ENCODE results near the gene NUP42.

DNA sequence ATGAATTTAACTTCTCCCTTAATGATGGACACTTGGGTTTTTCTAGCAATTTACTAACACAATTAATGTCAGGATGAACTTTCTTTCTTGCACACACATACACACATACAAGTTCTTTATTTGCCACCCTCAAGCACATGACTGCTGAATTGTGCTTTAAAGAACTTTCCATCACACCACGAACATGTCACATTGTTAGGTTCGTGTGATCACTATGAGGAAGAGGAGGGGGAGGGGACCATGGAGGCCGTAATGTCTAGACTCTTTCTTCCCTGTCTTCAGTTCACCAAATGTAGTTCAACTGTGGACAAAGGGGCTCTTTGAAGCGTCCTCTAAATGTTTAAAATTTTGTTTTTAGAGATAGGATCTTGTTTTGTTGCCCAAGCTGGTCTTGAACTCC lies 31.0 kb downstream of the NUP42 start:
- TF ChIP-seq, protein P1, sequence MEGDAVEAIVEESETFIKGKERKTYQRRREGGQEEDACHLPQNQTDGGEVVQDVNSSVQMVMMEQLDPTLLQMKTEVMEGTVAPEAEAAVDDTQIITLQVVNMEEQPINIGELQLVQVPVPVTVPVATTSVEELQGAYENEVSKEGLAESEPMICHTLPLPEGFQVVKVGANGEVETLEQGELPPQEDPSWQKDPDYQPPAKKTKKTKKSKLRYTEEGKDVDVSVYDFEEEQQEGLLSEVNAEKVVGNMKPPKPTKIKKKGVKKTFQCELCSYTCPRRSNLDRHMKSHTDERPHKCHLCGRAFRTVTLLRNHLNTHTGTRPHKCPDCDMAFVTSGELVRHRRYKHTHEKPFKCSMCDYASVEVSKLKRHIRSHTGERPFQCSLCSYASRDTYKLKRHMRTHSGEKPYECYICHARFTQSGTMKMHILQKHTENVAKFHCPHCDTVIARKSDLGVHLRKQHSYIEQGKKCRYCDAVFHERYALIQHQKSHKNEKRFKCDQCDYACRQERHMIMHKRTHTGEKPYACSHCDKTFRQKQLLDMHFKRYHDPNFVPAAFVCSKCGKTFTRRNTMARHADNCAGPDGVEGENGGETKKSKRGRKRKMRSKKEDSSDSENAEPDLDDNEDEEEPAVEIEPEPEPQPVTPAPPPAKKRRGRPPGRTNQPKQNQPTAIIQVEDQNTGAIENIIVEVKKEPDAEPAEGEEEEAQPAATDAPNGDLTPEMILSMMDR (IDR thresholded peaks at IDR 0.05; ENCODE audit: insufficient read depth, low read length) = no peak
- TF ChIP-seq SPI1 (IDR thresholded peaks at IDR 0.05; ENCODE audit: borderline replicate concordance, low read depth) = no peak
- TF ChIP-seq, protein P2, sequence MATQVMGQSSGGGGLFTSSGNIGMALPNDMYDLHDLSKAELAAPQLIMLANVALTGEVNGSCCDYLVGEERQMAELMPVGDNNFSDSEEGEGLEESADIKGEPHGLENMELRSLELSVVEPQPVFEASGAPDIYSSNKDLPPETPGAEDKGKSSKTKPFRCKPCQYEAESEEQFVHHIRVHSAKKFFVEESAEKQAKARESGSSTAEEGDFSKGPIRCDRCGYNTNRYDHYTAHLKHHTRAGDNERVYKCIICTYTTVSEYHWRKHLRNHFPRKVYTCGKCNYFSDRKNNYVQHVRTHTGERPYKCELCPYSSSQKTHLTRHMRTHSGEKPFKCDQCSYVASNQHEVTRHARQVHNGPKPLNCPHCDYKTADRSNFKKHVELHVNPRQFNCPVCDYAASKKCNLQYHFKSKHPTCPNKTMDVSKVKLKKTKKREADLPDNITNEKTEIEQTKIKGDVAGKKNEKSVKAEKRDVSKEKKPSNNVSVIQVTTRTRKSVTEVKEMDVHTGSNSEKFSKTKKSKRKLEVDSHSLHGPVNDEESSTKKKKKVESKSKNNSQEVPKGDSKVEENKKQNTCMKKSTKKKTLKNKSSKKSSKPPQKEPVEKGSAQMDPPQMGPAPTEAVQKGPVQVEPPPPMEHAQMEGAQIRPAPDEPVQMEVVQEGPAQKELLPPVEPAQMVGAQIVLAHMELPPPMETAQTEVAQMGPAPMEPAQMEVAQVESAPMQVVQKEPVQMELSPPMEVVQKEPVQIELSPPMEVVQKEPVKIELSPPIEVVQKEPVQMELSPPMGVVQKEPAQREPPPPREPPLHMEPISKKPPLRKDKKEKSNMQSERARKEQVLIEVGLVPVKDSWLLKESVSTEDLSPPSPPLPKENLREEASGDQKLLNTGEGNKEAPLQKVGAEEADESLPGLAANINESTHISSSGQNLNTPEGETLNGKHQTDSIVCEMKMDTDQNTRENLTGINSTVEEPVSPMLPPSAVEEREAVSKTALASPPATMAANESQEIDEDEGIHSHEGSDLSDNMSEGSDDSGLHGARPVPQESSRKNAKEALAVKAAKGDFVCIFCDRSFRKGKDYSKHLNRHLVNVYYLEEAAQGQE (IDR thresholded peaks at IDR 0.05; ENCODE audit: insufficient replicate concordance, low read depth) = no peak
- no peak for TF ChIP-seq POLR2AphosphoS5 (IDR thresholded peaks at IDR 0.05; ENCODE audit: low read depth)
- TF ChIP-seq GABPA (IDR thresholded peaks at IDR 0.05; ENCODE audit: low read depth) = no peak
